IMR-90 (cell line): ENCODE data around the gene NEIL3. TPM values are rescaled to one million over a fixed set of nuclear protein-coding genes. Genes with fewer than 3 reads are reported as not detected.

Source experiments
- ATAC-seq: fragments of 200-7000 bp; cut with Tn5 transposase; 2 replicates; pipeline ENCODE4 v1.9.1; 2020; ENCODE audit warnings: low read depth, mild to moderate bottlenecking, moderate library complexity
- BruUV-seq: library from RNA; stranded (reverse); fragments of 400-500 nt; replicated peaks from 2 replicates; lab custom pipeline; 2021; lab: Mats Ljungman, UMichigan
- CTCF ChIA-PET: fragments of 300-600 bp; formaldehyde crosslinking; extraction: SDS; loops from one replicate; lab custom pipeline; 2021; ENCODE audit warnings: antibody characterized with exemption; lab: Yijun Ruan, JAX
- POLR2A ChIA-PET: fragments of 300-600 bp; sonication (Branson Sonifier 250); formaldehyde crosslinking; loops from one replicate; lab custom pipeline; 2022; ENCODE audit warnings: antibody characterized with exemption; ENCODE audit not compliant: unreplicated experiment; lab: Charles Lee
- DNase-seq: peaks from one replicate; pipeline ENCODE4 v3.0.0; 2013
- H2AFZ ChIP-seq: replicated peaks from 2 replicates; pipeline ENCODE3; 2013; ENCODE audit warnings: low read length, mild to moderate bottlenecking; ENCODE audit not compliant: poor library complexity
- H2AK5ac ChIP-seq: 2 replicates; pipeline ENCODE4 v1.6.1; 2013; ENCODE audit warnings: low read depth, low read length, inconsistent platforms
- H2AK9ac ChIP-seq: replicated peaks from 2 replicates; pipeline ENCODE3; 2013; ENCODE audit warnings: mild to moderate bottlenecking, low read depth, low read length, moderate library complexity; ENCODE audit not compliant: poor library complexity
- H2BK120ac ChIP-seq: 2 replicates; pipeline ENCODE4 v1.6.1; 2013; ENCODE audit warnings: low read depth, low read length, inconsistent platforms
- H2BK15ac ChIP-seq: 3 replicates; pipeline ENCODE4 v1.6.1; 2013; ENCODE audit warnings: low read depth, low read length, inconsistent platforms
- H2BK20ac ChIP-seq: 2 replicates; pipeline ENCODE4 v1.6.1; 2013; ENCODE audit warnings: low read depth, mild to moderate bottlenecking, inconsistent platforms, low read length, moderate library complexity
- H2BK5ac ChIP-seq: 2 replicates; pipeline ENCODE4 v1.6.1; 2013; ENCODE audit warnings: mild to moderate bottlenecking, low read depth, low read length, inconsistent platforms; ENCODE audit not compliant: poor library complexity, severe bottlenecking
- H3K14ac ChIP-seq: replicated peaks from 2 replicates; pipeline ENCODE4 v1.6.1; 2013; ENCODE audit warnings: low read depth, low read length, inconsistent platforms
- H3K18ac ChIP-seq: 2 replicates; pipeline ENCODE4 v1.6.1; 2013; ENCODE audit warnings: low read depth, low read length, control low read depth
- H3K23ac ChIP-seq: 2 replicates; pipeline ENCODE4 v1.6.1; 2013; ENCODE audit warnings: low read depth, low read length, inconsistent platforms
- H3K27ac ChIP-seq: 2 replicates; pipeline ENCODE4 v1.5.1; 2013; ENCODE audit warnings: mild to moderate bottlenecking, control low read depth, low read length; ENCODE audit not compliant: insufficient read depth
- H3K27me3 ChIP-seq: 2 replicates; pipeline ENCODE4 v1.6.1; 2013; ENCODE audit warnings: low read length; ENCODE audit not compliant: control insufficient read depth, insufficient read depth
- H3K36me3 ChIP-seq: 2 replicates; pipeline ENCODE4 v1.6.1; 2013; ENCODE audit warnings: low read length, mixed read lengths; ENCODE audit not compliant: control insufficient read depth, insufficient read depth
- H3K4ac ChIP-seq: 2 replicates; pipeline ENCODE4 v1.6.1; 2013; ENCODE audit warnings: low read depth, low read length, inconsistent platforms
- H3K4me1 ChIP-seq: 2 replicates; pipeline ENCODE4 v1.6.1; 2013; ENCODE audit warnings: low read length, mixed read lengths; ENCODE audit not compliant: control insufficient read depth, insufficient read depth
- H3K4me2 ChIP-seq: 2 replicates; pipeline ENCODE4 v1.6.1; 2013; ENCODE audit warnings: low read depth, mild to moderate bottlenecking, control low read depth, low read length, moderate library complexity
- H3K4me3 ChIP-seq: 2 replicates; pipeline ENCODE4 v1.5.1; 2013; ENCODE audit warnings: low read depth, mild to moderate bottlenecking, control low read depth, low read length, moderate library complexity; ENCODE audit not compliant: insufficient read depth
- H3K56ac ChIP-seq: 2 replicates; pipeline ENCODE4 v1.6.1; 2013; ENCODE audit warnings: low read length, inconsistent platforms; ENCODE audit not compliant: insufficient read depth; ENCODE audit errors: extremely low read depth
- H3K79me1 ChIP-seq, 2 experiments: 2 replicates each; pipeline ENCODE4 v1.6.1; 2013; ENCODE audit warnings: low read length in 2 of 2, inconsistent platforms in 1 of 2, low read depth in 1 of 2
- H3K9ac ChIP-seq: 2 replicates; pipeline ENCODE4 v1.6.1; 2013; ENCODE audit warnings: low read depth, low read length, control low read depth
- H3K9me1 ChIP-seq: 2 replicates; pipeline ENCODE4 v1.6.1; 2013; ENCODE audit warnings: low read length, inconsistent platforms; ENCODE audit not compliant: insufficient read depth
- H3K9me3 ChIP-seq: 2 replicates; pipeline ENCODE4 v1.6.1; 2013; ENCODE audit warnings: low read length; ENCODE audit not compliant: control insufficient read depth, insufficient read depth
- H4K20me1 ChIP-seq: 2 replicates; pipeline ENCODE4 v1.6.1; 2013; ENCODE audit warnings: low read length, inconsistent platforms; ENCODE audit not compliant: insufficient read depth
- H4K5ac ChIP-seq: 2 replicates; pipeline ENCODE4 v1.6.1; 2013; ENCODE audit warnings: mild to moderate bottlenecking, low read depth, low read length, control low read depth
- H4K8ac ChIP-seq, 2 experiments: 2 replicates each; pipeline ENCODE4 v1.6.1; 2013; ENCODE audit warnings: low read depth in 2 of 2, low read length in 2 of 2, control low read depth in 1 of 2, inconsistent platforms in 1 of 2
- H4K91ac ChIP-seq: 2 replicates; pipeline ENCODE4 v1.6.1; 2013; ENCODE audit warnings: low read depth, low read length, inconsistent platforms; ENCODE audit not compliant: insufficient read depth
- CHD1 ChIP-seq: IDR thresholded peaks from 2 replicates; pipeline ENCODE4 v1.6.1; 2012; ENCODE audit warnings: low read depth, low read length, improper control_type of control experiment
- FOS ChIP-seq: fragments of 150-350 bp; IDR thresholded peaks from 2 replicates; pipeline ENCODE4 v1.6.1; 2016; ENCODE audit warnings: low read depth, low read length
- MAZ ChIP-seq: IDR thresholded peaks from 2 replicates; pipeline ENCODE4 v1.6.1; 2012; ENCODE audit warnings: low read depth, mild to moderate bottlenecking, low read length, improper control_type of control experiment, moderate library complexity, borderline replicate concordance
- RCOR1 ChIP-seq: IDR thresholded peaks from 2 replicates; pipeline ENCODE4 v1.6.1; 2012; ENCODE audit warnings: mild to moderate bottlenecking, low read length, improper control_type of control experiment; ENCODE audit not compliant: insufficient replicate concordance
- RFX5 ChIP-seq: IDR thresholded peaks from 2 replicates; pipeline ENCODE4 v1.8.0; 2012; ENCODE audit warnings: low read depth, mild to moderate bottlenecking, low read length, moderate library complexity
- SMC3 ChIP-seq: fragments of 150-350 bp; IDR thresholded peaks from 2 replicates; pipeline ENCODE4 v1.6.1; 2016; ENCODE audit warnings: low read depth, mild to moderate bottlenecking, antibody characterized with exemption, low read length, moderate library complexity
- WGBS, 2 experiments: methylation state at CpG; one replicate each; pipeline versions ENCODE4 v1.1.5 to v1.1.7; 2013; ENCODE audit warnings: missing lambda C conversion rate in 2 of 2; ENCODE audit not compliant: insufficient read length in 1 of 2; ENCODE audit errors: extremely low coverage in 2 of 2; 5-methylcytosine and 5-hydroxymethylcytosine counted together
- dilution Hi-C: fragments of 300-500 bp; cut with HindIII; formaldehyde crosslinking; loops from one replicate; pipeline ENCODE4 v1.14.3; 2018; ENCODE audit warnings: low sequenced_read_pairs; ENCODE audit not compliant: unreplicated experiment
- in situ Hi-C: fragments of 300-500 bp; cut with MboI; formaldehyde crosslinking; loops from 3 replicates; pipeline ENCODE4 v1.14.3; 2019; ENCODE audit warnings: low sequenced_read_pairs, inconsistent platforms, mixed read lengths
- intact Hi-C: fragments of 100-400 bp; cut with micrococcal nuclease; formaldehyde crosslinking; loops from 2 replicates; pipeline ENCODE4 v1.10.0; 2022
- polyA plus RNA-seq, 3 experiments: library from polyadenylated mRNA; depleted of rRNA; stranded (reverse); fragments of >200 nt; gene quantifications; 2 replicates each; pipeline ENCODE4 v1.2.3, GENCODE V29; 2012; ENCODE audit warnings: low replicate concordance in 1 of 3
- total RNA-seq: library from RNA; depleted of rRNA; stranded (reverse); fragments of >200 nt; gene quantifications from 2 replicates; pipeline ENCODE4 v1.2.3, GENCODE V29; 2012

The NEIL3 gene
- total and polyA plus RNA-seq, 2 of the 4 experiments (the other 2 are of a cell fraction), result 4.4 to 7.9 TPM

GRCh38 chr4:177332119-177332518, 22.4 kb downstream of the NEIL3 start:
- in situ Hi-C loops, result loop anchor here (10.0 to 25.0 kb wide), 2 partner anchors 217 to 545 kb away; partner anchors contain the start of gene VEGFC
- DNase-seq, result no peak
- no CpG with 5 or more reads among the region's 4 CpGs for WGBS, 2 experiments
- H4K8ac ChIP-seq, result no peak overlapping the region
- intact Hi-C loops, result loop anchor here (10.0 kb wide), 1 partner anchor 537 kb away; the partner anchor contains the start of gene VEGFC
- H2BK20ac ChIP-seq, result no peak overlapping the region
- no peak overlapping the region for H3K4me2 ChIP-seq
- no peak overlapping the region for H4K5ac ChIP-seq
- no peak overlapping the region for H3K18ac ChIP-seq
- BruUV-seq, result no TSS peak
- no peak overlapping the region for H3K27ac ChIP-seq
- H3K27me3 ChIP-seq, result no peaks in the 10 kb centered on the region
- no peak overlapping the region for H3K14ac ChIP-seq
- CTCF ChIA-PET, result interaction anchor here (0.6 kb wide), 1 partner anchor 18 kb away, joined by 5 read pairs; no protein-coding TSS in a partner anchor
- no peak overlapping the region for H3K56ac ChIP-seq
- H2AFZ ChIP-seq, result peak overlapping the region; percentile 18
- H3K23ac ChIP-seq, result no peak overlapping the region
- TF ChIP-seq FOS, result no peak
- TF ChIP-seq RFX5, result no peak
- no peak for TF ChIP-seq RCOR1
- TF ChIP-seq MAZ, result no peak
- TF ChIP-seq SMC3, result no peak
- no peak for TF ChIP-seq CHD1
- peaks cover 6% of the 10 kb centered on the region for H3K9me3 ChIP-seq
- no peak overlapping the region for H2AK5ac ChIP-seq
- H3K9me1 ChIP-seq, result no peaks in the 10 kb centered on the region; the same call in none of the 2 replicates
- no peak overlapping the region for H3K4ac ChIP-seq
- H3K79me1 ChIP-seq, result peaks cover 11 to 21% of the 10 kb centered on the region in 2 experiments; a peak in 3 of 4 replicates
- peaks cover 2% of the 10 kb centered on the region; the same call in 1 of the 2 replicates for H3K4me1 ChIP-seq
- H3K4me3 ChIP-seq, result no peak overlapping the region
- H3K9ac ChIP-seq, result no peak overlapping the region
- no peak overlapping the region for H2BK15ac ChIP-seq
- no peaks in the 10 kb centered on the region for H4K20me1 ChIP-seq
- H3K36me3 ChIP-seq, result no peaks in the 10 kb centered on the region
- no peak overlapping the region for H4K91ac ChIP-seq
- no peak overlapping the region for H2BK5ac ChIP-seq
- no peak for ATAC-seq
- H2AK9ac ChIP-seq, result no peak overlapping the region
- H2BK120ac ChIP-seq, result no peak overlapping the region
- POLR2A ChIA-PET, result no interaction called here
- dilution Hi-C loops, result no loop called here
